SK-N-SH (cell line): Measurements from ENCODE around the gene ZNF664. TPM values are rescaled to one million over a fixed set of nuclear protein-coding genes. Genes with fewer than 3 reads are reported as not detected.

Experiments
- CTCF ChIA-PET: fragments of 300-600, 350-600 bp; formaldehyde crosslinking; extraction: SDS; loops from one replicate; lab custom pipeline; 2021; lab: Yijun Ruan, JAX
- POLR2A ChIA-PET: fragments of 350-600 bp; sonication (Branson Sonifier 250); formaldehyde crosslinking; extraction: SDS; loops from one replicate; lab custom pipeline; 2020; ENCODE audit warnings: antibody characterized with exemption, inconsistent platforms; lab: Yijun Ruan, JAX
- DNase-seq: peaks from one replicate; pipeline ENCODE4 v3.0.0; 2012
- H2AFZ ChIP-seq: fragments of 200-600 bp; sonication (generic); 2 replicates; pipeline ENCODE4 v1.8.1; 2016; ENCODE audit warnings: antibody characterized with exemption, mild to moderate bottlenecking, low read depth
- H3F3A ChIP-seq: fragments of 200-600 bp; sonication (generic); replicated peaks from 2 replicates; pipeline ENCODE3; 2016; ENCODE audit warnings: antibody characterized with exemption, mild to moderate bottlenecking; ENCODE audit not compliant: insufficient read depth
- H3K27ac ChIP-seq, 2 experiments: fragments of 200-500 bp in 1 of 2; fragments of 200-600 bp in 1 of 2; sonication (Bioruptor generic) in 1 of 2; sonication (generic), shearing (Covaris generic) in 1 of 2; 2 replicates each; pipeline versions ENCODE4 v1.5.1 to v1.6.1; 2014 to 2016; ENCODE audit warnings: low read depth in 2 of 2, inconsistent platforms in 1 of 2, low read length in 1 of 2, mild to moderate bottlenecking in 1 of 2, mixed read lengths in 1 of 2
- H3K27me3 ChIP-seq: fragments of 200-600 bp; sonication (generic), shearing (Covaris generic); 2 replicates; pipeline ENCODE4 v1.6.1; 2016; ENCODE audit warnings: mixed run types; ENCODE audit not compliant: insufficient read depth
- H3K36me3 ChIP-seq, 2 experiments: fragments of 200-500 bp in 1 of 2; fragments of 200-600 bp in 1 of 2; sonication (Bioruptor generic) in 1 of 2; sonication (generic) in 1 of 2; replicated peaks in 1 of 2; 2 replicates each; pipeline versions ENCODE3 to v1.5.1; 2014 to 2016; ENCODE audit warnings: low read length in 1 of 2, mild to moderate bottlenecking in 1 of 2; ENCODE audit not compliant: insufficient read depth in 2 of 2, control insufficient read depth in 1 of 2
- H3K4me1 ChIP-seq, 2 experiments: fragments of 200-500 bp in 1 of 2; fragments of 200-600 bp in 1 of 2; sonication (Bioruptor generic) in 1 of 2; sonication (generic), shearing (Covaris generic) in 1 of 2; 2 replicates each; pipeline versions ENCODE4 v1.5.1 to v1.6.1; 2014 to 2016; ENCODE audit warnings: low read depth in 1 of 2, low read length in 1 of 2, mixed run types in 1 of 2; ENCODE audit not compliant: insufficient read depth in 2 of 2, control insufficient read depth in 1 of 2
- H3K4me2 ChIP-seq: fragments of 200-600 bp; sonication (generic), shearing (Covaris generic); 2 replicates; pipeline ENCODE4 v1.6.1; 2017; ENCODE audit warnings: mixed run types
- H3K4me3 ChIP-seq, 2 experiments: fragments of 200-500 bp in 1 of 2; fragments of 200-600 bp in 1 of 2; sonication (Bioruptor generic) in 1 of 2; sonication (generic), shearing (Covaris generic) in 1 of 2; 2 replicates each; pipeline versions ENCODE4 v1.5.1 to v1.8.1; 2014 to 2016; ENCODE audit warnings: low read depth in 2 of 2, inconsistent platforms in 1 of 2, low read length in 1 of 2, mild to moderate bottlenecking in 1 of 2, mixed read lengths in 1 of 2, moderate library complexity in 1 of 2
- H3K79me2 ChIP-seq: fragments of 200-600 bp; sonication (generic); 2 replicates; pipeline ENCODE4 v1.8.1; 2017; ENCODE audit warnings: mild to moderate bottlenecking; ENCODE audit not compliant: insufficient read depth
- H3K9ac ChIP-seq: fragments of 200-600 bp; sonication (generic); 2 replicates; pipeline ENCODE4 v1.6.1; 2017; ENCODE audit warnings: mixed run types
- H3K9me2 ChIP-seq: fragments of 200-600 bp; sonication (generic); 2 replicates; pipeline ENCODE4 v1.6.1; 2017; ENCODE audit warnings: mixed run types
- H3K9me3 ChIP-seq: fragments of 200-600 bp; sonication (generic); 2 replicates; pipeline ENCODE4 v1.6.1; 2017; ENCODE audit warnings: mixed run types, mild to moderate bottlenecking, moderate library complexity
- H4K20me1 ChIP-seq: fragments of 200-600 bp; sonication (generic); 2 replicates; pipeline ENCODE4 v1.6.1; 2017; ENCODE audit warnings: mild to moderate bottlenecking, mixed run types; ENCODE audit not compliant: insufficient read depth
- CHD2 ChIP-seq: fragments of 150-350 bp; IDR thresholded peaks from 2 replicates; pipeline ENCODE4 v1.6.1; 2018; ENCODE audit warnings: low read length; ENCODE audit not compliant: partially characterized antibody
- FOXJ3 ChIP-seq: sonication (generic); formaldehyde crosslinking; IDR thresholded peaks from 2 replicates; pipeline ENCODE4 v1.5.1; 2020; ENCODE audit warnings: mild to moderate bottlenecking, missing genetic modification reagents
- FOXM1 ChIP-seq: IDR thresholded peaks from 2 replicates; pipeline ENCODE4 v1.4.0; 2012; ENCODE audit warnings: low read depth, mild to moderate bottlenecking
- MEF2A ChIP-seq: IDR thresholded peaks from 2 replicates; pipeline ENCODE4 v1.4.0; 2012; ENCODE audit warnings: low read depth, borderline replicate concordance
- MXI1 ChIP-seq: IDR thresholded peaks from 2 replicates; pipeline ENCODE4 v1.6.1; 2012; ENCODE audit warnings: mild to moderate bottlenecking, low read depth, low read length, improper control_type of control experiment
- NFIC ChIP-seq: IDR thresholded peaks from 2 replicates; pipeline ENCODE4 v1.4.0; 2012; ENCODE audit warnings: borderline replicate concordance
- RFX5 ChIP-seq: IDR thresholded peaks from 2 replicates; pipeline ENCODE4 v1.6.1; 2012; ENCODE audit warnings: mild to moderate bottlenecking, improper control_type of control experiment, low read length
- RXRA ChIP-seq: IDR thresholded peaks from 2 replicates; pipeline ENCODE4 v1.4.0; 2012; ENCODE audit warnings: low read depth, mild to moderate bottlenecking, borderline replicate concordance
- SIN3A ChIP-seq: IDR thresholded peaks from 2 replicates; pipeline ENCODE4 v1.6.1; 2012; ENCODE audit warnings: low read depth, mild to moderate bottlenecking, low read length, moderate library complexity, borderline replicate concordance
- TAF1 ChIP-seq: IDR thresholded peaks from 2 replicates; pipeline ENCODE4 v1.6.1; 2012; ENCODE audit warnings: low read depth, mild to moderate bottlenecking, low read length, moderate library complexity, borderline replicate concordance
- USF1 ChIP-seq: IDR thresholded peaks from 2 replicates; pipeline ENCODE4 v1.4.0; 2012; ENCODE audit warnings: low read depth, borderline replicate concordance
- USF2 ChIP-seq: fragments of 150-350 bp; IDR thresholded peaks from 2 replicates; pipeline ENCODE4 v1.6.1; 2017; ENCODE audit warnings: antibody characterized with exemption, low read length, low read depth, borderline replicate concordance
- ZBTB33 ChIP-seq: IDR thresholded peaks from 2 replicates; pipeline ENCODE4 v1.4.0; 2012; ENCODE audit warnings: low read depth, borderline replicate concordance
- WGBS: methylation state at CpG from one replicate; pipeline ENCODE4 v1.1.6; 2017; ENCODE audit warnings: low lambda C conversion rate; 5-methylcytosine and 5-hydroxymethylcytosine counted together
- polyA plus RNA-seq, 3 experiments: library from polyadenylated mRNA; depleted of rRNA; stranded (reverse); fragments of >200 nt; gene quantifications; 2 replicates each; pipeline ENCODE4 v1.2.3, GENCODE V29; 2012
- TF ChIP-seq, protein P1 (sequence below): fragments of 200-600 bp; sonication (generic); IDR thresholded peaks from 2 replicates; pipeline ENCODE4 v1.6.1; 2017; ENCODE audit warnings: antibody characterized with exemption, mild to moderate bottlenecking, moderate library complexity
- TF ChIP-seq, protein P2 (sequence below): fragments of 150-350 bp; IDR thresholded peaks from 2 replicates; pipeline ENCODE4 v1.6.1; 2016; ENCODE audit warnings: mild to moderate bottlenecking, low read depth, low read length
- TF ChIP-seq, protein P3 (sequence below): IDR thresholded peaks from 2 replicates; pipeline ENCODE4; 2012

ZNF664 gene
- polyA plus RNA-seq, 1 of the 3 experiments (the other 2 are of a cell fraction), result 34.9 TPM

DNA sequence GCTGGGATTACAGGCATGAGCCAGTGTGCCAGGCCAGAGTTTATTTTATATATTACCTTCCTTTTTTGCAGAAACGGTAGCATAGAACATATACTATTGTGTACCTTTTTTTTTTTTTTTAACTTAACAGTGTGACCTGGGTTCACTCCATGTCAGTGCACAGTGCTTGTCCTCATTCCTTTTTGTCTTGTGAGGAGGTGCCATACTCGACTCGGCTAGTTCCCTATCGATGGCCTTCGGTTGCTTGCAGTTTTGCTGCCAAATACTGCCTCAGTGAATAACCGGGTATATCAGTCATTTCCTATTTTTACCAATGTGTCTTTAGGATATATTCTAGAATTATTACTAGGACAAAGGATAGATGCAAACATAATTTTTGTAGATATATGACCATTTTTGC lies 36.8 kb downstream of the ZNF664 start (continued):
- TF ChIP-seq, protein P1, sequence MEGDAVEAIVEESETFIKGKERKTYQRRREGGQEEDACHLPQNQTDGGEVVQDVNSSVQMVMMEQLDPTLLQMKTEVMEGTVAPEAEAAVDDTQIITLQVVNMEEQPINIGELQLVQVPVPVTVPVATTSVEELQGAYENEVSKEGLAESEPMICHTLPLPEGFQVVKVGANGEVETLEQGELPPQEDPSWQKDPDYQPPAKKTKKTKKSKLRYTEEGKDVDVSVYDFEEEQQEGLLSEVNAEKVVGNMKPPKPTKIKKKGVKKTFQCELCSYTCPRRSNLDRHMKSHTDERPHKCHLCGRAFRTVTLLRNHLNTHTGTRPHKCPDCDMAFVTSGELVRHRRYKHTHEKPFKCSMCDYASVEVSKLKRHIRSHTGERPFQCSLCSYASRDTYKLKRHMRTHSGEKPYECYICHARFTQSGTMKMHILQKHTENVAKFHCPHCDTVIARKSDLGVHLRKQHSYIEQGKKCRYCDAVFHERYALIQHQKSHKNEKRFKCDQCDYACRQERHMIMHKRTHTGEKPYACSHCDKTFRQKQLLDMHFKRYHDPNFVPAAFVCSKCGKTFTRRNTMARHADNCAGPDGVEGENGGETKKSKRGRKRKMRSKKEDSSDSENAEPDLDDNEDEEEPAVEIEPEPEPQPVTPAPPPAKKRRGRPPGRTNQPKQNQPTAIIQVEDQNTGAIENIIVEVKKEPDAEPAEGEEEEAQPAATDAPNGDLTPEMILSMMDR, result no peak
- TF ChIP-seq NFIC (no peak), MXI1 (no peak), CHD2 (no peak), ZBTB33 (no peak)

- Histone ChIP-seq H3K4me2 (no peak overlapping the region), H3K27ac (no peak overlapping the region), H3F3A (no peaks in the 10 kb centered on the region), H3K4me1 (peaks cover 0 to 5% of the 10 kb centered on the region in 2 experiments; a peak in 1 of 4 replicates), H3K9me2 (no peaks in the 10 kb centered on the region), H3K4me3 (no peak overlapping the region), H3K79me2 (peaks cover 10% of the 10 kb centered on the region; the same call in 1 of the 2 replicates), H3K36me3 (peaks cover 42 to 67% of the 10 kb centered on the region in 2 experiments), H3K9me3 (no peaks in the 10 kb centered on the region), H3K9ac (no peak overlapping the region), H3K27me3 (no peaks in the 10 kb centered on the region), H2AFZ (no peak overlapping the region), H4K20me1 (0 out of 2 replicates have a peak, but pooled peaks cover 4% of the 10 kb centered on the region)
- TF ChIP-seq, protein P2, sequence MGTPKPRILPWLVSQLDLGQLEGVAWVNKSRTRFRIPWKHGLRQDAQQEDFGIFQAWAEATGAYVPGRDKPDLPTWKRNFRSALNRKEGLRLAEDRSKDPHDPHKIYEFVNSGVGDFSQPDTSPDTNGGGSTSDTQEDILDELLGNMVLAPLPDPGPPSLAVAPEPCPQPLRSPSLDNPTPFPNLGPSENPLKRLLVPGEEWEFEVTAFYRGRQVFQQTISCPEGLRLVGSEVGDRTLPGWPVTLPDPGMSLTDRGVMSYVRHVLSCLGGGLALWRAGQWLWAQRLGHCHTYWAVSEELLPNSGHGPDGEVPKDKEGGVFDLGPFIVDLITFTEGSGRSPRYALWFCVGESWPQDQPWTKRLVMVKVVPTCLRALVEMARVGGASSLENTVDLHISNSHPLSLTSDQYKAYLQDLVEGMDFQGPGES, result no peak
- TF ChIP-seq RFX5 (no peak), TAF1 (no peak), FOXJ3 (CRISPR knock-in tag) (no peak), USF2 (no peak), MXI1 (no peak), NFIC (no peak), RXRA (no peak), USF1 (no peak), MEF2A (no peak), FOXM1 (no peak), SIN3A (no peak)
- TF ChIP-seq, protein P3, sequence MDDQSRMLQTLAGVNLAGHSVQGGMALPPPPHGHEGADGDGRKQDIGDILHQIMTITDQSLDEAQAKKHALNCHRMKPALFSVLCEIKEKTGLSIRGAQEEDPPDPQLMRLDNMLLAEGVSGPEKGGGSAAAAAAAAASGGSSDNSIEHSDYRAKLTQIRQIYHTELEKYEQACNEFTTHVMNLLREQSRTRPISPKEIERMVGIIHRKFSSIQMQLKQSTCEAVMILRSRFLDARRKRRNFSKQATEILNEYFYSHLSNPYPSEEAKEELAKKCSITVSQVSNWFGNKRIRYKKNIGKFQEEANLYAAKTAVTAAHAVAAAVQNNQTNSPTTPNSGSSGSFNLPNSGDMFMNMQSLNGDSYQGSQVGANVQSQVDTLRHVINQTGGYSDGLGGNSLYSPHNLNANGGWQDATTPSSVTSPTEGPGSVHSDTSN, result no peak
- WGBS, result 91% methylated on average over 3 of the region's 3 CpGs
- ChIA-PET POLR2A (no interaction called here), CTCF (interaction anchor here (1.1 kb wide), 1 partner anchor 16 kb away, joined by 4 read pairs; no protein-coding TSS in a partner anchor)
- DNase-seq, result no peak
Measured at GRCh38 chr12:124010687-124011086, 37.7 kb downstream of the ZNF664 start.
